GM18858 (cell line): ENCODE data around the gene AMMECR1.
"Not testable (repeated sequence)": the region's sequence is repeated elsewhere in the genome, so short reads cannot be mapped to it uniquely, and the experiment has no call there.

Experiments
- ATAC-seq: cut with Tn5 transposase; IDR thresholded peaks from one replicate; pipeline ENCODE4 v1.9.1; 2021; ENCODE audit not compliant: unreplicated experiment

AMMECR1 gene

GRCh38 chrX:110259117-110259516, 58.8 kb downstream of the AMMECR1 start:
- no peak for ATAC-seq

- ATAC-seq: no peak
Observed at GRCh38 chrX:110258552-110258951, 59.3 kb downstream of the AMMECR1 start.

GRCh38 chrX:110257889-110258288, 60.0 kb downstream of the AMMECR1 start:
- no peak for ATAC-seq

GRCh38 chrX:110252711-110253110, 65.2 kb downstream of the AMMECR1 start:
- no peak for ATAC-seq

GRCh38 chrX:110251961-110252360, 65.9 kb downstream of the AMMECR1 start:
- no peak for ATAC-seq

- no peak for ATAC-seq
Observed at GRCh38 chrX:110251526-110251925, 66.4 kb downstream of the AMMECR1 start.

- ATAC-seq: no peak
Observed at GRCh38 chrX:110250847-110251246, 67.0 kb downstream of the AMMECR1 start.

GRCh38 chrX:110248578-110248977, 69.3 kb downstream of the AMMECR1 start:
- ATAC-seq: no peak

- ATAC-seq: no peak
Observed at GRCh38 chrX:110245011-110245410, 72.9 kb downstream of the AMMECR1 start.

- no peak for ATAC-seq
Observed at GRCh38 chrX:110242371-110242770, 75.5 kb downstream of the AMMECR1 start.

- no peak for ATAC-seq
Observed at GRCh38 chrX:110241816-110242215, 76.1 kb downstream of the AMMECR1 start.

- not testable (repeated sequence) for ATAC-seq
Observed at GRCh38 chrX:110238259-110238658, 79.6 kb downstream of the AMMECR1 start.

- not testable (repeated sequence) for ATAC-seq
Observed at GRCh38 chrX:110231485-110231884, 86.4 kb downstream of the AMMECR1 start.

GRCh38 chrX:110229497-110230111, 88.3 kb downstream of the AMMECR1 start:
- ATAC-seq: not testable (repeated sequence)

GRCh38 chrX:110228453-110228852, 89.4 kb downstream of the AMMECR1 start:
- ATAC-seq: no peak

- no peak for ATAC-seq
Observed at GRCh38 chrX:110226931-110227330, 91.0 kb downstream of the AMMECR1 start.

- no peak for ATAC-seq
Observed at GRCh38 chrX:110224926-110225617, 92.8 kb downstream of the AMMECR1 start.

- no peak for ATAC-seq
Observed at GRCh38 chrX:110222497-110223257, 95.2 kb downstream of the AMMECR1 start.

- ATAC-seq: no peak
Observed at GRCh38 chrX:110219920-110220319, 98.0 kb downstream of the AMMECR1 start.

- ATAC-seq: no peak
Observed at GRCh38 chrX:110218591-110218990, 99.3 kb downstream of the AMMECR1 start.

- ATAC-seq: no peak
Observed at GRCh38 chrX:110216027-110216426, 101.9 kb downstream of the AMMECR1 start.

GRCh38 chrX:110215411-110215810, 102.5 kb downstream of the AMMECR1 start:
- no peak for ATAC-seq
